Epithelial cell of prostate (primary cell): Measurements from ENCODE around the gene FTCD.

Experiments used
- DNase-seq: peaks from one replicate; pipeline ENCODE4 v3.0.0-alpha.2; 2011; ENCODE audit warnings: low read depth, low spot score
- H3K27ac ChIP-seq: fragments of 450-650 bp; 2 replicates; pipeline ENCODE4 v1.5.1; 2017; ENCODE audit warnings: mild to moderate bottlenecking

Gene FTCD

GRCh38 chr21:46095814-46096595, 59.4 kb downstream of the FTCD start:
- no peak overlapping the region for H3K27ac ChIP-seq
- DNase-seq: no peak

GRCh38 chr21:46095083-46095719, 60.2 kb downstream of the FTCD start:
- no peak for DNase-seq
- no peak overlapping the region for H3K27ac ChIP-seq

- DNase-seq: no peak
- H3K27ac ChIP-seq: no peak overlapping the region
These were observed 60.8 kb downstream of the FTCD start for GRCh38 chr21:46094401-46095082.

- no peak for DNase-seq
- no peak overlapping the region for H3K27ac ChIP-seq
These were observed 61.5 kb downstream of the FTCD start for GRCh38 chr21:46093668-46094400.

- H3K27ac ChIP-seq: no peak overlapping the region
- DNase-seq: no peak
These were observed 62.3 kb downstream of the FTCD start for GRCh38 chr21:46092811-46093667.

GRCh38 chr21:46092026-46092764, 63.2 kb downstream of the FTCD start:
- DNase-seq: no peak
- H3K27ac ChIP-seq: no peak overlapping the region

- no peak for DNase-seq
- no peak overlapping the region for H3K27ac ChIP-seq
These were observed 63.8 kb downstream of the FTCD start for GRCh38 chr21:46091631-46092025.

GRCh38 chr21:46091118-46091517, 64.3 kb downstream of the FTCD start:
- H3K27ac ChIP-seq: no peak overlapping the region

GRCh38 chr21:46089285-46089684, 66.1 kb downstream of the FTCD start:
- no peak overlapping the region for H3K27ac ChIP-seq
- DNase-seq: no peak

More at GRCh38 chr21:46091118-46091517, 64.3 kb downstream of the FTCD start:
- no peak for DNase-seq

- no peak for DNase-seq
- H3K27ac ChIP-seq: no peak overlapping the region
These were observed 67.2 kb downstream of the FTCD start for GRCh38 chr21:46088189-46088588.

GRCh38 chr21:46087641-46088040, 67.7 kb downstream of the FTCD start:
- no peak for DNase-seq
- H3K27ac ChIP-seq: no peak overlapping the region
